Activated CD4-positive, alpha-beta T cell treated with anti-CD3 and anti-CD28 coated beads, Interleukin-2, amount 50 U/mL, for 4 hours (primary cell): ENCODE results near the gene KDM7A.

Experiments
- DNase-seq, 2 experiments: peaks; one replicate each; pipeline ENCODE4 v3.0.0-alpha.2; 2020

The KDM7A gene

GRCh38 chr7:140051820-140052219 lies 125.0 kb downstream of the KDM7A start:
- DNase-seq, result no peak

GRCh38 chr7:140050100-140050499 lies 126.7 kb downstream of the KDM7A start:
- DNase-seq, result no peak

- no peak for DNase-seq
These were observed 127.3 kb downstream of the KDM7A start for GRCh38 chr7:140049339-140050024.

GRCh38 chr7:140048989-140049338 lies 127.8 kb downstream of the KDM7A start:
- DNase-seq, result no peak

- no peak for DNase-seq
These were observed 128.6 kb downstream of the KDM7A start for GRCh38 chr7:140048138-140048537.

- no peak for DNase-seq
These were observed 129.6 kb downstream of the KDM7A start for GRCh38 chr7:140047197-140047596.

GRCh38 chr7:140045697-140046096 lies 131.1 kb downstream of the KDM7A start:
- DNase-seq, result no peak

- DNase-seq, result no peak
These were observed 132.5 kb downstream of the KDM7A start for GRCh38 chr7:140044251-140044650.

GRCh38 chr7:140042386-140042670 lies 134.5 kb downstream of the KDM7A start:
- DNase-seq, result no peak

GRCh38 chr7:140041659-140042385 lies 135.0 kb downstream of the KDM7A start:
- DNase-seq, result no peak

- no peak for DNase-seq
These were observed 136.9 kb downstream of the KDM7A start for GRCh38 chr7:140039896-140040295.

GRCh38 chr7:140039066-140039465 lies 137.7 kb downstream of the KDM7A start:
- no peak for DNase-seq

GRCh38 chr7:140036224-140036962 lies 140.4 kb downstream of the KDM7A start:
- no peak for DNase-seq

GRCh38 chr7:140035400-140036223 lies 141.2 kb downstream of the KDM7A start:
- no peak for DNase-seq
